Pancreas (tissue), 10 donors: ENCODE results near the gene MARK4. TPM values are rescaled to one million over a fixed set of nuclear protein-coding genes. Genes with fewer than 3 reads are reported as not detected.

ENCODE experiments used
- ATAC-seq, 4 donors: fragments of 200-7000 bp; cut with Tn5 transposase; one replicate each; pipeline versions ENCODE4 v1.8.0 to v1.9.1; 2020; ENCODE audit warnings: mild to moderate bottlenecking in 4 of 4, moderate library complexity in 4 of 4
- DNase-seq, 6 donors: peaks; one replicate each; pipeline ENCODE4 v3.0.0-alpha.2; 2020
- FAIRE-seq: peaks from 2 replicates; lab custom pipeline; 2012; peaks lifted over from hg19 to GRCh38; lab: Jason Lieb, UNC
- H3K27ac ChIP-seq, 4 donors: fragments of 200-600 bp; sonication (generic); 1 replicate in 3 of 4; 2 replicates in 1 of 4; pipeline versions ENCODE4 v1.5.0 to v1.8.0; 2020
- H3K27me3 ChIP-seq, 4 donors: fragments of 200-600 bp; one replicate each; pipeline ENCODE4 v1.8.0; 2021
- H3K36me3 ChIP-seq, 3 donors: fragments of 200-600 bp; sonication (generic) in 1 of 3; one replicate each; pipeline versions ENCODE4 v1.5.0 to v1.8.0; 2020 to 2021
- H3K4me1 ChIP-seq, 3 donors: fragments of 200-600 bp; one replicate each; pipeline ENCODE4 v1.8.0; 2021
- H3K4me3 ChIP-seq, 4 donors: fragments of 200-600 bp; sonication (generic) in 2 of 4; one replicate each; pipeline versions ENCODE4 v1.5.0 to v1.8.0; 2020 to 2021
- H3K9me3 ChIP-seq, 4 donors: fragments of 200-600 bp; one replicate each; pipeline ENCODE4 v1.8.0; 2021
- WGBS, 2 donors: extraction: QIAGEN DNeasy Blood & Tissue Kit; methylation state at CpG; one replicate each; pipeline ENCODE4 v1.1.7; 2013; 5-methylcytosine and 5-hydroxymethylcytosine counted together
- intact Hi-C, 3 donors: fragments of 100-400 bp; cut with DNase I; formaldehyde crosslinking; loops; one replicate each; pipeline versions ENCODE4 v1.11.1 to v1.14.2; 2022
- polyA plus RNA-seq, 2 donors: library from polyadenylated mRNA; stranded (reverse); fragments of 200-250 nt; gene quantifications; one replicate each; pipeline ENCODE4 v1.2.3, GENCODE V29; 2013
- total RNA-seq, 6 donors: library from RNA; stranded (reverse); fragmentation: NEBNext Ultra II Directional in 4 of 6; extraction: Animal tissue kit (Norgen Biotek cat#: 25700) in 4 of 6; gene quantifications; one replicate each; pipeline versions ENCODE4 v1.2.1 to v1.2.4, GENCODE V29; 2021 to 2023
- TF ChIP-seq, protein P1 (sequence below), 4 donors: fragments of 200-600 bp; sonication (generic) in 3 of 4; IDR thresholded peaks; one replicate each; pipeline versions ENCODE4 v1.5.0 to v1.8.0; 2021; ENCODE audit warnings: antibody characterized with exemption in 4 of 4
- donor health status: healthy with polysubstance abuse.
- donor health status: DM: no; HTN: no; CAD: no; lungs with moderate emphysema.
- donor health status: DM: no; HTN: no; CAD: no.
- donor health status: control.
- donor health status: control.
- donor health status: Bipolar disorder and iron deficiency.
- donor health status: DM: yes; HTN: yes; CAD: no.
- donor health status: DM: no; HTN: no; CAD: no.
- donor health status: DM: no; HTN: no; CAD: no.
- donor health status: DM: yes; HTN: yes; CAD: no.

Gene MARK4
- total and polyA plus RNA-seq, 8 donors: 12.8 to 22.8 (median 20.0) TPM

DNA sequence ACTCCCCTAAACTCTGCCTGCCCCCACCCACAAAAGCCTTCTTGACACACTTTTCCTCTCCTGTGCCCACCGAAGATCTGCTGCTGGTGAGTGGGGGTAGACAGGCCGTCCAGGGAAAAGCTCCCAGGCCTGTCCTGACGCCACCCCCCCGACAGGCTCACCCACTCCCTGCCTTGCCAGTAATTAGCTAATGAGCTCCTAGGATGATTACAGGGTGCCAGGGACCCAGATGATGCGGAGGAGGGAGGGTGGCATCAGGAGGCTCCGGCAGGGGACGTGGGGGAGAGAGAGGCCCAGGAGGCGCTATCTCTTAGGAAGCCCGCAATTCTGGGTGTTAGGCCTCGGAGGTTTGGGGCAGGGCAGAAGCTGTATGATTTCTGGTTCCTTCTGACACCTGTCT lies 27.0 kb downstream of the MARK4 start:
- H3K27ac ChIP-seq: no peak overlapping the region
- no peaks in the 10 kb centered on the region for H3K4me1 ChIP-seq
- no peaks in the 10 kb centered on the region for H3K9me3 ChIP-seq
- TF ChIP-seq, protein P1, sequence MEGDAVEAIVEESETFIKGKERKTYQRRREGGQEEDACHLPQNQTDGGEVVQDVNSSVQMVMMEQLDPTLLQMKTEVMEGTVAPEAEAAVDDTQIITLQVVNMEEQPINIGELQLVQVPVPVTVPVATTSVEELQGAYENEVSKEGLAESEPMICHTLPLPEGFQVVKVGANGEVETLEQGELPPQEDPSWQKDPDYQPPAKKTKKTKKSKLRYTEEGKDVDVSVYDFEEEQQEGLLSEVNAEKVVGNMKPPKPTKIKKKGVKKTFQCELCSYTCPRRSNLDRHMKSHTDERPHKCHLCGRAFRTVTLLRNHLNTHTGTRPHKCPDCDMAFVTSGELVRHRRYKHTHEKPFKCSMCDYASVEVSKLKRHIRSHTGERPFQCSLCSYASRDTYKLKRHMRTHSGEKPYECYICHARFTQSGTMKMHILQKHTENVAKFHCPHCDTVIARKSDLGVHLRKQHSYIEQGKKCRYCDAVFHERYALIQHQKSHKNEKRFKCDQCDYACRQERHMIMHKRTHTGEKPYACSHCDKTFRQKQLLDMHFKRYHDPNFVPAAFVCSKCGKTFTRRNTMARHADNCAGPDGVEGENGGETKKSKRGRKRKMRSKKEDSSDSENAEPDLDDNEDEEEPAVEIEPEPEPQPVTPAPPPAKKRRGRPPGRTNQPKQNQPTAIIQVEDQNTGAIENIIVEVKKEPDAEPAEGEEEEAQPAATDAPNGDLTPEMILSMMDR (IDR thresholded peaks at IDR 0.05): no peak
- FAIRE-seq (no peak), ATAC-seq (no peak), DNase-seq (no peak)
- H3K36me3 ChIP-seq: peaks cover 0 to 17% (median 10%) of the 10 kb centered on the region in 3 donors
- 92 to 93% methylated on average over 9 to 10 of the region's 10 CpGs for WGBS, 2 donors
- H3K4me3 ChIP-seq: no peak overlapping the region
- intact Hi-C loops: no loop called here
- no peaks in the 10 kb centered on the region for H3K27me3 ChIP-seq

DNA sequence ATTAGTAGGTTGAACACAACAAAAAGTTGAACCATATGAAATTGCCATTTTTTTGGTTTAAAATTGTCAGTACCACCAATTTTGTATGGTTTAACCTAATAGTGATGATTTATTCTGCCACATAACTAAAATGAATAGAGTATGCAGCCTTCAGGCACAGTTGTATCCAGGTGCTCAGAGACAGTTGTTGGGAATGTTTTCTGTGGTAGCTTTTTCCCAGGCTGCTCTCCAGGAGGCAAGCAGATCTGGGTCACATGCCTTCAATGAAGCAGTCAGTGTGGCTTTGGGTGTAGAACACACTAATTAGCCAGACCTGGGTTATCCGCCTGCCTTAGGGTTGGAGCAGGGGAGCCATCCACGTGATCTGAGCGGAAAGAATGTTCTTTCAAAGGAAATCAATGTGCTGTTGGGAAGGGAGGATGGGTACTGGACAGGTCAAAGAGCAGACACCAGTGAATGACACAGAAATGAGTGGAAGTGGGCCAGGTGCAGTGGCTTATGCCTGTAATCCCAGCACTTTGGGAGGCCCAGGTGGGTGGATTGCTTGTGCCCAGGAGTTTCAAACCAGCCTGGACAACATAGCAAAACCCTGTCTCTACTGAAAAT lies 28.6 kb downstream of the MARK4 start:
- FAIRE-seq: no peak
- H3K36me3 ChIP-seq: peaks cover 0 to 17% (median 10%) of the 10 kb centered on the region in 3 donors
- no peak for ATAC-seq
- no peak overlapping the region for H3K27ac ChIP-seq
- TF ChIP-seq, protein P1 (IDR thresholded peaks at IDR 0.05): no peak
- H3K9me3 ChIP-seq: no peaks in the 10 kb centered on the region
- WGBS, 2 donors: 86 to 88% methylated on average over 3 of the region's 3 CpGs
- no peak for DNase-seq
- no peaks in the 10 kb centered on the region for H3K27me3 ChIP-seq
- H3K4me3 ChIP-seq: no peak overlapping the region
- intact Hi-C loops: no loop called here
- H3K4me1 ChIP-seq: no peaks in the 10 kb centered on the region

GRCh38 chr19:45280471-45280961 lies 29.4 kb downstream of the MARK4 start:
- no peak for FAIRE-seq
- H3K4me3 ChIP-seq: no peak overlapping the region

GRCh38 chr19:45283443-45284033 lies 32.5 kb downstream of the MARK4 start:
- intact Hi-C loops: no loop called here
- WGBS, 2 donors: 90 to 93% methylated on average over 7 of the region's 7 CpGs
- Histone ChIP-seq H3K4me3 (no peak overlapping the region), H3K9me3 (no peaks in the 10 kb centered on the region), H3K4me1 (no peaks in the 10 kb centered on the region), H3K27ac (no peak overlapping the region), H3K36me3 (peaks cover 0 to 19% (median 9%) of the 10 kb centered on the region in 3 donors), H3K27me3 (no peaks in the 10 kb centered on the region)
- DNase-seq (no peak), FAIRE-seq (no peak), ATAC-seq (peak in 1 of 4 donors; percentile 39)
- TF ChIP-seq, protein P1 (IDR thresholded peaks at IDR 0.05): no peak

More at GRCh38 chr19:45280471-45280961, 29.4 kb downstream of the MARK4 start:
- intact Hi-C loops: no loop called here
- H3K36me3 ChIP-seq: peaks cover 0 to 17% (median 10%) of the 10 kb centered on the region in 3 donors
- TF ChIP-seq, protein P1 (IDR thresholded peaks at IDR 0.05): no peak
- WGBS, 2 donors: 95% methylated on average over 19 of the region's 19 CpGs
- no peaks in the 10 kb centered on the region for H3K27me3 ChIP-seq
- no peaks in the 10 kb centered on the region for H3K4me1 ChIP-seq
- H3K9me3 ChIP-seq: no peaks in the 10 kb centered on the region
- DNase-seq (no peak), ATAC-seq (no peak)
- no peak overlapping the region for H3K27ac ChIP-seq
